ENCODE measurements around the gene TRRAP.

DNA sequence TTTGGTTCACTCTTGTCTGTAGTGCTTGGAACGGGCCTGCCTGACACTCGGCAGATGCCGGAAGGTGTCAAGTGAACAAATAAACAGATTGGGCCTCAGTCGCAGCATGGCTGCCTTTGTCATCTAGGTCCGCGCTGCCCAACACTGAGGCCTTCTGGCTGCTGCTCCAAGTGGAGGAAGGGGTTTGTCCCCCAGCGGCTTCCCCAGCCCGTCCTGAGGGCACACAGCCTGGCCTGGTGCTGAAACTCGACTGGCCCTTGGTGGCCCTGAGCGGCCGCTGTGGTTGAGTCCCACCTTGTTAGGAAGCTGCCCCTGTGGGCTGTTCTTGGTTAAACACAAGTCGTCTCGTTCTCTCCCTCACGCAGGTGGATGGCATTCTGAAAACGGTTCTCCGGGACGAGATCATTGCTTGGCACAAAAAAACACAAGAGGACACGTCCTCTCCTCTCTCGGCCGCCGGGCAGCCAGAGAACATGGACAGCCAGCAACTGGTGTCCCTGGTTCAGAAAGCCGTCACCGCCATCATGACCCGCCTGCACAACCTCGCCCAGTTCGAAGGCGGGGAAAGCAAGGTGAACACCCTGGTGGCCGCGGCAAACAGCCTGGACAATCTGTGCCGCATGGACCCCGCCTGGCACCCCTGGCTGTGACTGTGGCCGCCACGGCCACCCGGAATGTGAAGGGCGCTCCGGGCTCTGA is 133.5 kb downstream of the TRRAP start:
- TF ChIP-seq CTCF (IDR thresholded peaks at IDR 0.05) (no peak), POLR2A (IDR thresholded peaks at IDR 0.05) (no peak)

Measured in esophagus squamous epithelium (tissue), 4 donors.